Ectodermal cell (in vitro differentiated cells): ENCODE results near the gene RPP25L.

ENCODE experiments used
- H3K27ac ChIP-seq: 2 replicates; pipeline ENCODE4 v1.7.0; 2013; ENCODE audit warnings: mild to moderate bottlenecking, low read depth, low read length; ENCODE audit not compliant: insufficient read depth, poor library complexity, severe bottlenecking
- H3K27me3 ChIP-seq: 2 replicates; pipeline ENCODE4 v1.7.0; 2013; ENCODE audit warnings: mild to moderate bottlenecking, low read length; ENCODE audit not compliant: insufficient read depth, control insufficient read depth, poor library complexity, severe bottlenecking
- H3K36me3 ChIP-seq: one replicate; pipeline ENCODE4 v1.7.0; 2013; ENCODE audit warnings: low read length; ENCODE audit not compliant: control insufficient read depth, insufficient read depth
- H3K4me1 ChIP-seq: one replicate; pipeline ENCODE4 v1.7.0; 2013; ENCODE audit warnings: low read length; ENCODE audit not compliant: control insufficient read depth, insufficient read depth
- H3K4me3 ChIP-seq: 2 replicates; pipeline ENCODE4 v1.7.0; 2013; ENCODE audit warnings: low read depth, low read length, control low read depth; ENCODE audit not compliant: insufficient read depth
- H3K9me3 ChIP-seq: 2 replicates; pipeline ENCODE4 v1.7.0; 2013; ENCODE audit warnings: mild to moderate bottlenecking, low read length, moderate library complexity; ENCODE audit not compliant: control insufficient read depth
- WGBS, 2 experiments: methylation state at CpG; one replicate each; pipeline ENCODE4 v1.1.7; 2013; ENCODE audit warnings: missing lambda C conversion rate in 2 of 2; 5-methylcytosine and 5-hydroxymethylcytosine counted together

The RPP25L gene

GRCh38 chr9:34592895-34593601, 18.8 kb downstream of the RPP25L start:
- Histone ChIP-seq H3K4me3 (no peak overlapping the region), H3K36me3 (no peaks in the 10 kb centered on the region), H3K4me1 (peaks cover 27% of the 10 kb centered on the region), H3K9me3 (no peaks in the 10 kb centered on the region), H3K27me3 (peaks cover 59% of the 10 kb centered on the region), H3K27ac (no peak overlapping the region)
- WGBS, 2 experiments = 6 to 7% methylated on average over 26 of the region's 26 CpGs

- WGBS, 2 experiments = 33 to 34% methylated on average over 16 of the region's 16 CpGs
- no peaks in the 10 kb centered on the region for H3K36me3 ChIP-seq
- peaks cover 35% of the 10 kb centered on the region for H3K4me1 ChIP-seq
- H3K27me3 ChIP-seq = peaks cover 68% of the 10 kb centered on the region
- H3K4me3 ChIP-seq = no peak overlapping the region
- no peaks in the 10 kb centered on the region for H3K9me3 ChIP-seq
- no peak overlapping the region for H3K27ac ChIP-seq
Observed at GRCh38 chr9:34591917-34592866, 19.7 kb downstream of the RPP25L start.

DNA sequence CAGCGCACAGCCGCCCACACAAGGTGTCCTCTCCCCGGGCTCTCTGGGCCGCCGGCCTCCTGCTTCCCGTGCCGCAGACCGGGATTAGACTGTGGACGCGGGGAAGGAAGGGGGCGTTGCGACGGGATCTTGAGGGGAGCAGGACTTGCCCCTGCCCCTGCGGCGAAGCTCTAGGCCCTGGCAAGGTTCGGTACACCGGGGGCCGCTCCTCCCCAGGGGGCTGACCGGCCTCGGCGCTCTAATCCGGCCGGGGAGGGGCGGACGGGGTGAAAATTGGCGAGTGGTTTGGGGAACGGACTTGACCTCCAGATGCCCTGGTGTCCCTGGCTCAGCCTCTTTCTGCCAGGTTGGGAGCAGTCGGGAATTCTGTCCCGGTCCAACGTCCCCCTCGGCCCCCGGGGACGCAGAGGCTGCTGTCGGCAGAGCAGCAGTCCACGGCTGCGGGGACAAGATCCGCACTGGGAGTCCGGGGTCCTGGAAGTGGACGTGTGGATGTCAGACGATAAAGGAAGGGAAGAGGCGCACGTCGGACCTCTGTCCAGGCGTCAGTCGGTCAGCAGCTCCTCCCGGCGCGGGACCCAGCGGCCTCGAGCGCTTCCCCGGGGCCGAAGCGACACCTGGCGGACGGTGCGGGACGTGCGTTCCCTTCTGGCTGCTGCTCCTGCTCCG, 20.5 kb downstream of the RPP25L start:
- no peaks in the 10 kb centered on the region for H3K9me3 ChIP-seq
- H3K36me3 ChIP-seq = no peaks in the 10 kb centered on the region
- WGBS, 2 experiments = 1 to 2% methylated on average over 60 of the region's 60 CpGs
- no peak overlapping the region for H3K4me3 ChIP-seq
- peaks cover 43% of the 10 kb centered on the region for H3K4me1 ChIP-seq
- H3K27me3 ChIP-seq = peaks cover 72% of the 10 kb centered on the region
- no peak overlapping the region for H3K27ac ChIP-seq

DNA sequence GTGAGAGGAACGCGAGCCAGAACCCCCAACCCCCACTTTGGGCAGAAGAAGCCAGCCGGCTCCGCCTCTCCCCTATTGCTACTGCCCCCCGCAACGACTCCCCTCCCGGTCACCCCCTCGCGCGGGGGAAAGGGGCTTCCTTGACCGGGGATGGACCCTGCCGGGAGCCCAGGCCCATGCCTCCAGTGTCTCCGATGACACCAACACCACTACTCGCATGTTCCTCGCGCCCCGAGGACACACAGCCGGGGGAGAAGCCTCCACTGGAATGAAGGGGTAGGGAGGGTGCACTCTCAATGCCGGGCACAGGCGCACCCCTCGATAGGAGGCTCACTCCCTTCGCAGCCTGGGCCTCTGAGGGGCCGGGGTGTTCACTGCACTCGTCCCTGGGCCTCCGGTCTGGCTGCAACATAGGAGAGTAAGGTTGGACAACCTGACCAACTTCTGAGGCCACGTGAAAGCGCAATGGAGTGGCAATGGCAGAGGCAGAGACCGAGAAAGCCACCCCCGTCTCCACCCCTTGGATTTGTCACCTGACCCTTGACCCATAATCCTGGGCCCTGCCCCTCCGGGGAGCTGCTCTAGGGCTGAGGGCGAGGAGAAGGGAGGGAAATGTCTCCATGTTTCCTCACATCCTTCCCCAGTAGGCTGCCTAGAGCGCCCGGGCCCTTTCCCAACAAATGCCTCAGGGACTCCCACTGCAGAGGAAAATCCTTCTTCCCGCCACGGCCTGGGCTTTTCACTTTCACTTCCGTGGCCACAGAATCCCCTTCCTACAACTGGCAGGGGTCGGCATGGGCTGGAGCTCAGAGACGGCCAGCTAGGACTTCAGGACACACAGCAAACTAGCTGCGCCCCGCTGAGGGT, 21.3 kb downstream of the RPP25L start:
- 3 to 4% methylated on average over 40 of the region's 40 CpGs for WGBS, 2 experiments
- Histone ChIP-seq H3K4me3 (peak overlapping the region; percentile 61), H3K9me3 (no peaks in the 10 kb centered on the region), H3K27me3 (peaks cover 72% of the 10 kb centered on the region), H3K36me3 (no peaks in the 10 kb centered on the region), H3K27ac (no peak overlapping the region), H3K4me1 (peaks cover 51% of the 10 kb centered on the region)

DNA sequence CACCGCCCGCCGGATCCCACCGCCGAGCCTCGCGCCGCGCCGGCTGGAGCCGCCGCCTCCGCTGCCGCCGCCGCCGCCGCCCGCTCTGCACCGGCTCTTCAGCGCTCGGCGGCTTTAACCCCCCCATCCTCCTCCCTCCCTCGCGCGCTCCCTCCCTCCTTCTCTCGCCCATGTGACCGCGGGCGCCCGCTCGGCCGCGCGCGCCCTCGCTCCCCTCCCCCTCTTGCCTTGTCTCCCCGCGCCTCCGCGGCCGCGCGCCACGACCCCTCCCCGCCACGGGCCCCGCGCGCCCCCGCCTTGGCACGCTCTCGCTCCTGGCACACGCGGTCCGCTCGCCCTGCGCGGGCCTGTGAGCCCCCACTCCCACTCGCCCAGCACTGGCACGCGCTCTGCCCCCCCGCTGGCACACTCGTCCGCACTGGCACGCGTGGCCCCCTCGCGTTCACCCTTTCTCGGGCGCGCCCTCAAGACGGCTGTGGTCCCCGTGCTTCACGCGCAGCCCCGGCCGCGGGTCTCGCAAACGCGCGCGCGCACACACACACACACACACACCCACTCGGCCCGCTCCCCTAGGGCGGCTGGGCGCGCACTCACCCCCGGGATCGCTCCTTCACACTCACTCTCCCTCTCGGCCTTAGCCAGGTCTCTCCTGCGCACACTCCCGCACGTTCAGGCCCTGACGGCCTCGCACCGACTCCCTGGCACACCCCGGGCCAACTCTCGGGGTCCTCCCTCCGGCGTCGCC, 22.1 kb downstream of the RPP25L start, which contains the start of gene CNTFR:
TSS of gene CNTFR (minus strand) at position 89 of the 745 bp plus-strand sequence. CDS start 20,743 bp downstream, outside the sequence.
- Histone ChIP-seq H3K27ac (no peak within 1 kb of the TSS), H3K27me3 (peaks cover 72% of the 10 kb centered on the region), H3K9me3 (no peaks in the 10 kb centered on the region), H3K4me1 (peaks cover 59% of the 10 kb centered on the region), H3K4me3 (peak within 1 kb of the TSS; percentile 61), H3K36me3 (no peaks in the 10 kb centered on the region)
- 0% methylated on average over 104 of the region's 104 CpGs for WGBS, 2 experiments

GRCh38 chr9:34588671-34589635, 22.9 kb downstream of the RPP25L start:
- Histone ChIP-seq H3K27me3 (peaks cover 71% of the 10 kb centered on the region), H3K9me3 (no peaks in the 10 kb centered on the region), H3K4me1 (peaks cover 67% of the 10 kb centered on the region), H3K4me3 (peak overlapping the region; percentile 61), H3K27ac (no peak overlapping the region), H3K36me3 (no peaks in the 10 kb centered on the region)
- WGBS, 2 experiments = 1% methylated on average over 86 of the region's 86 CpGs

GRCh38 chr9:34587271-34587670, 24.6 kb downstream of the RPP25L start:
- peaks cover 76% of the 10 kb centered on the region for H3K4me1 ChIP-seq
- no peak overlapping the region for H3K27ac ChIP-seq
- H3K4me3 ChIP-seq = no peak overlapping the region
- H3K9me3 ChIP-seq = no peaks in the 10 kb centered on the region
- WGBS, 2 experiments = 91 to 94% methylated on average over 2 of the region's 2 CpGs
- H3K27me3 ChIP-seq = peaks cover 54% of the 10 kb centered on the region
- H3K36me3 ChIP-seq = no peaks in the 10 kb centered on the region

DNA sequence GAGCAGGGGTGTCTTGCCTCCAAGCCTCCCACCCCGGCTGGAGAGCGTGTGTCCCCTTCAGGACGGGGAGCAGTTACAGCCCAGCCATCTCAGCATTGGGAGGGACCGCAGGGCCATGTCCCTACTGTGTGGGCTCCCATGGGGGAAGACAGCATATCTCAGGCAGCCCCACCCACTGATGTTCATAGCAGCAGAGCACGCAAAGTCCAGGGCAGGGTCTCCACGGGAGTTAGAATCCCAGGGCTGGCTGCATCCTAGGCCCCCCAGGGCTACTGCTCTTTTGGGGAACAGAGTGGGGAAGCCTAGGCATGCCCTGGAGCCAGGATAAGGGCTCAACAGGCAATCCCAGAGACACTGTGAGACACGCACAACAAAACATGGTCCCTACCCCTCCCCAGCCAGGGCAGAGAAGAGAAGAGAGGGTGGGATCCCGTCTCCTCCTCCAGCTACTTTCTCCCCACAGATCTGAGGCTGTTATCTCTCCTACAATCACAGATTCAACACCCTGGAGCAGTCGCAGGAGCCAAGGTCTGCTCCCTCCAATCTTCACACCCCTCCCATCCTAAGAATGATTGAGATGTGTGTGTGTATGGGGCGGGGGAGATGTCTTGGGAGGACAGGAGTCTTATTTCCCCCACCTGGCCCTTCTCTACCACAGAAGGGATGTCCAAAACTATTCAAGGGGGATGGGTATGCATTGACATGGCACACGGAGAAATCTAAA, 25.8 kb downstream of the RPP25L start:
- 25 to 26% methylated on average over 8 of the region's 11 CpGs for WGBS, 2 experiments
- H3K36me3 ChIP-seq = no peaks in the 10 kb centered on the region
- peaks cover 43% of the 10 kb centered on the region for H3K27me3 ChIP-seq
- no peaks in the 10 kb centered on the region for H3K9me3 ChIP-seq
- no peak overlapping the region for H3K4me3 ChIP-seq
- no peak overlapping the region for H3K27ac ChIP-seq
- H3K4me1 ChIP-seq = peaks cover 77% of the 10 kb centered on the region
